Lower leg skin (tissue), 3 donors: ENCODE data around the gene MAP3K5.

Experiments used
- CTCF ChIP-seq, 3 donors: fragments of 450-650 bp; IDR thresholded peaks; one replicate each; pipeline ENCODE4 v1.5.1; 2016; ENCODE audit warnings: antibody characterized with exemption in 3 of 3, mild to moderate bottlenecking in 3 of 3, moderate library complexity in 2 of 3
- POLR2A ChIP-seq, 2 donors: fragments of 450-650 bp; IDR thresholded peaks; one replicate each; pipeline ENCODE4 v1.6.1; 2016 to 2017; ENCODE audit warnings: antibody characterized with exemption in 2 of 2, mild to moderate bottlenecking in 1 of 2, moderate library complexity in 1 of 2

- TF ChIP-seq CTCF (IDR thresholded peaks at IDR 0.05) (no peak), POLR2A (IDR thresholded peaks at IDR 0.05) (no peak)
Measured at GRCh38 chr6:136673571-136673970, 118.7 kb downstream of the MAP3K5 start.
